Endothelial cell of umbilical vein (primary cell): ENCODE results near the gene TEC. TPM values are rescaled to one million over a fixed set of nuclear protein-coding genes. Genes with fewer than 3 reads are reported as not detected.

Experiments used
- BruUV-seq: library from RNA; stranded (reverse); fragments of 400-500 nt; replicated peaks from 2 replicates; lab custom pipeline; 2021; lab: Mats Ljungman, UMichigan
- CTCF ChIA-PET: fragments of 300-600, 350-600 bp; sonication (Branson Sonifier 250); formaldehyde crosslinking; loops from one replicate; lab custom pipeline; 2021; ENCODE audit warnings: antibody characterized with exemption, inconsistent platforms; lab: Charles Lee
- POLR2A ChIA-PET: fragments of 300-600, 350-600 bp; sonication (Branson Sonifier 250); formaldehyde crosslinking; loops from one replicate; lab custom pipeline; 2021; ENCODE audit warnings: antibody characterized with exemption, inconsistent platforms; lab: Charles Lee
- DNase-seq: peaks from one replicate; pipeline ENCODE4 v3.0.0-alpha.2; 2011; ENCODE audit warnings: low read depth, low spot score
- FAIRE-seq: peaks from 2 replicates; lab custom pipeline; 2011; peaks lifted over from hg19 to GRCh38; lab: Jason Lieb, UNC
- H2AFZ ChIP-seq: 2 replicates; pipeline ENCODE4 v1.6.0; 2012; ENCODE audit warnings: low read depth, low read length, control low read depth, inconsistent platforms
- H3K27ac ChIP-seq: 2 replicates; pipeline ENCODE4 v1.5.1; 2011; ENCODE audit warnings: low read depth, mild to moderate bottlenecking, control low read depth, low read length, moderate library complexity; ENCODE audit not compliant: insufficient read depth
- H3K27me3 ChIP-seq, 2 experiments: 2 replicates each; pipeline versions ENCODE4 v1.6.0 to v1.6.1; 2011; ENCODE audit warnings: low read length in 2 of 2, mixed read lengths in 1 of 2; ENCODE audit not compliant: control insufficient read depth in 2 of 2, insufficient read depth in 2 of 2
- H3K36me3 ChIP-seq, 2 experiments: 2 replicates in 1 of 2; 3 replicates in 1 of 2; pipeline ENCODE4 v1.5.1; 2011; ENCODE audit warnings: low read length in 2 of 2, mild to moderate bottlenecking in 1 of 2, moderate library complexity in 1 of 2; ENCODE audit not compliant: control insufficient read depth in 2 of 2, insufficient read depth in 2 of 2; ENCODE audit errors: extremely low read depth in 1 of 2
- H3K4me1 ChIP-seq: 3 replicates; pipeline ENCODE4 v1.5.1; 2011; ENCODE audit warnings: mild to moderate bottlenecking, low read length; ENCODE audit not compliant: control insufficient read depth, insufficient read depth; ENCODE audit errors: extremely low read depth
- H3K4me2 ChIP-seq: 2 replicates; pipeline ENCODE4 v1.6.1; 2011; ENCODE audit warnings: low read length, control low read depth, mixed read lengths; ENCODE audit not compliant: insufficient read depth
- H3K4me3 ChIP-seq, 3 experiments: fragments of 200-600 bp in 1 of 3; sonication (generic), shearing (Covaris generic) in 1 of 3; replicated peaks in 1 of 3; 2 replicates each; pipeline ENCODE4 v1.5.1; 2011 to 2016; ENCODE audit warnings: control low read depth in 3 of 3, low read length in 3 of 3, mild to moderate bottlenecking in 2 of 3, inconsistent platforms in 1 of 3, low read depth in 1 of 3, moderate library complexity in 1 of 3; ENCODE audit not compliant: insufficient read depth in 1 of 3
- H3K79me2 ChIP-seq: 2 replicates; pipeline ENCODE4 v1.6.0; 2012; ENCODE audit warnings: low read length, inconsistent platforms; ENCODE audit not compliant: control insufficient read depth, insufficient read depth
- H3K9ac ChIP-seq: replicated peaks from 2 replicates; pipeline ENCODE3; 2011; ENCODE audit warnings: low read length, control low read depth; ENCODE audit not compliant: insufficient read depth; ENCODE audit errors: extremely low read depth
- H3K9me1 ChIP-seq: replicated peaks from 3 replicates; pipeline ENCODE4 v1.6.0; 2011; ENCODE audit warnings: mild to moderate bottlenecking, low read length; ENCODE audit not compliant: control insufficient read depth, insufficient read depth; ENCODE audit errors: extremely low read depth
- H3K9me3 ChIP-seq: replicated peaks from 2 replicates; pipeline ENCODE4 v1.5.1; 2012; ENCODE audit warnings: low read length, inconsistent platforms; ENCODE audit not compliant: control insufficient read depth, insufficient read depth
- H4K20me1 ChIP-seq: replicated peaks from 2 replicates; pipeline ENCODE3; 2011; ENCODE audit warnings: mild to moderate bottlenecking, low read length; ENCODE audit not compliant: control insufficient read depth, insufficient read depth; ENCODE audit errors: extremely low read depth
- EZH2 ChIP-seq: IDR thresholded peaks from 2 replicates; pipeline ENCODE4 v1.6.1; 2012; ENCODE audit warnings: borderline replicate concordance, low read depth, mild to moderate bottlenecking, moderate library complexity, low read length, inconsistent platforms; ENCODE audit not compliant: severe bottlenecking
- FOS ChIP-seq: IDR thresholded peaks from 2 replicates; pipeline ENCODE4 v1.6.1; 2011; ENCODE audit warnings: mild to moderate bottlenecking, low read length, moderate library complexity, borderline replicate concordance; ENCODE audit not compliant: insufficient read depth
- GATA2 ChIP-seq: IDR thresholded peaks from 2 replicates; pipeline ENCODE4 v1.7.0; 2011; ENCODE audit warnings: low read depth, mild to moderate bottlenecking, moderate library complexity, mixed read lengths, low read length; ENCODE audit not compliant: insufficient read length, insufficient read depth
- JUN ChIP-seq: IDR thresholded peaks from 2 replicates; pipeline ENCODE4 v1.6.1; 2011; ENCODE audit warnings: borderline replicate concordance, low read depth; ENCODE audit not compliant: insufficient read length, insufficient read depth
- POLR2A ChIP-seq: IDR thresholded peaks from 2 replicates; pipeline ENCODE4 v1.6.1; 2012; ENCODE audit warnings: low read depth, mild to moderate bottlenecking, control low read depth, low read length
- POLR2AphosphoS5 ChIP-seq: IDR thresholded peaks from 2 replicates; pipeline ENCODE4 v1.6.1; 2012; ENCODE audit warnings: low read depth, mild to moderate bottlenecking, control low read depth, low read length, moderate library complexity; ENCODE audit not compliant: insufficient read depth
- dilution Hi-C: fragments of 300-500 bp; cut with MboI; formaldehyde crosslinking; loops from one replicate; pipeline ENCODE4 v1.15.0; 2019; ENCODE audit warnings: low sequenced_read_pairs; ENCODE audit not compliant: extremely low pct_ligation_motif_present
- intact Hi-C: fragments of 100-400 bp; cut with micrococcal nuclease; formaldehyde crosslinking; loops from one replicate; pipeline ENCODE4 v1.10.0; 2022
- polyA plus RNA-seq, 4 experiments: library from polyadenylated mRNA; depleted of rRNA in 3 of 4; stranded (reverse) in 3 of 4; unstranded in 1 of 4; fragments of >200 nt; gene quantifications; 2 replicates each; pipeline versions ENCODE4 v1.2.1 to v1.2.3, GENCODE V29; 2011 to 2012; ENCODE audit warnings: missing spikeins in 1 of 4
- total RNA-seq: library from RNA; stranded (reverse); gene quantifications from 2 replicates; pipeline ENCODE4 v1.2.3, GENCODE V29; 2021
- TF ChIP-seq, protein P1 (sequence below), 2 donors: IDR thresholded peaks; 1 replicate in 1 of 2; 2 replicates in 1 of 2; pipeline ENCODE4 v1.5.1; 2011; ENCODE audit warnings: low read length in 2 of 2, mild to moderate bottlenecking in 2 of 2, moderate library complexity in 2 of 2, control low read depth in 1 of 2, inconsistent platforms in 1 of 2, low read depth in 1 of 2; ENCODE audit not compliant: insufficient read depth in 1 of 2; ENCODE audit errors: extremely low read depth in 1 of 2

The TEC gene
- total and polyA plus RNA-seq, 2 donors (not counting 3 experiments of a cell fraction or from before 2014, with no cell fraction given), result 0.08 to 0.86 TPM

DNA sequence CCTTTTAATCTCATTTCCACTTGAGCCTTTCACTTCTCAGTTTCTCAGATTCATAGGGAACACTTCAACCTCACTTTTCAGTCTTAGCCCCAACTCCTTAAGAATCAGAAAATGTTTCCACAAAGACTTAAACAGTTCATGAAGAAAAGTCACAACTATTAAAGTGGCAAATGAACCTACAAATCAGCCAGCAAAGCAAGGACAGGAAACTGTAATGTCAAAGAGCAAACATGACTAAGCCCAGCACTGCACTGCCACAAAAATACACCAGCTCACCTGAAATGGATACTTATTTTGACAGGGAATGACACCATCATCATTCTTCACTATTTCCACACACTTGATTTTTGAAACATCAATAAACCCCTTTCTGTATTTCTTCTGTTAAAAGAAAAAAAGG lies 93.8 kb downstream of the TEC start:
- BruUV-seq, result no TSS peak
- dilution Hi-C loops, result no loop called here
- H3K4me1 ChIP-seq, result peaks cover 7% of the 10 kb centered on the region
- intact Hi-C loops, result no loop called here
- H3K27me3 ChIP-seq, result no peaks in the 10 kb centered on the region
- no peaks in the 10 kb centered on the region for H3K79me2 ChIP-seq
- TF ChIP-seq POLR2A (no peak), EZH2 (no peak), JUN (peak; percentile 16), FOS (peak; percentile 43)
- TF ChIP-seq, protein P1, sequence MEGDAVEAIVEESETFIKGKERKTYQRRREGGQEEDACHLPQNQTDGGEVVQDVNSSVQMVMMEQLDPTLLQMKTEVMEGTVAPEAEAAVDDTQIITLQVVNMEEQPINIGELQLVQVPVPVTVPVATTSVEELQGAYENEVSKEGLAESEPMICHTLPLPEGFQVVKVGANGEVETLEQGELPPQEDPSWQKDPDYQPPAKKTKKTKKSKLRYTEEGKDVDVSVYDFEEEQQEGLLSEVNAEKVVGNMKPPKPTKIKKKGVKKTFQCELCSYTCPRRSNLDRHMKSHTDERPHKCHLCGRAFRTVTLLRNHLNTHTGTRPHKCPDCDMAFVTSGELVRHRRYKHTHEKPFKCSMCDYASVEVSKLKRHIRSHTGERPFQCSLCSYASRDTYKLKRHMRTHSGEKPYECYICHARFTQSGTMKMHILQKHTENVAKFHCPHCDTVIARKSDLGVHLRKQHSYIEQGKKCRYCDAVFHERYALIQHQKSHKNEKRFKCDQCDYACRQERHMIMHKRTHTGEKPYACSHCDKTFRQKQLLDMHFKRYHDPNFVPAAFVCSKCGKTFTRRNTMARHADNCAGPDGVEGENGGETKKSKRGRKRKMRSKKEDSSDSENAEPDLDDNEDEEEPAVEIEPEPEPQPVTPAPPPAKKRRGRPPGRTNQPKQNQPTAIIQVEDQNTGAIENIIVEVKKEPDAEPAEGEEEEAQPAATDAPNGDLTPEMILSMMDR (IDR thresholded peaks at IDR 0.05; ENCODE audit: extremely low read depth in 1 of 2, insufficient read depth in 1 of 2, low read depth in 1 of 2, low read length in 2 of 2), result no peak
- DNase-seq (peak; percentile 36), FAIRE-seq (peak; percentile 46)
- POLR2A ChIA-PET, result no interaction called here
- no peaks in the 10 kb centered on the region for H3K36me3 ChIP-seq
- H3K4me2 ChIP-seq, result no peak overlapping the region
- H4K20me1 ChIP-seq, result no peaks in the 10 kb centered on the region
- CTCF ChIA-PET, result no interaction called here
- H3K4me3 ChIP-seq, result no peak overlapping the region
- H3K9me1 ChIP-seq, result no peaks in the 10 kb centered on the region
- no peaks in the 10 kb centered on the region for H3K9me3 ChIP-seq
- H2AFZ ChIP-seq, result no peak overlapping the region
- H3K9ac ChIP-seq, result no peak overlapping the region
- H3K27ac ChIP-seq, result no peak overlapping the region

DNA sequence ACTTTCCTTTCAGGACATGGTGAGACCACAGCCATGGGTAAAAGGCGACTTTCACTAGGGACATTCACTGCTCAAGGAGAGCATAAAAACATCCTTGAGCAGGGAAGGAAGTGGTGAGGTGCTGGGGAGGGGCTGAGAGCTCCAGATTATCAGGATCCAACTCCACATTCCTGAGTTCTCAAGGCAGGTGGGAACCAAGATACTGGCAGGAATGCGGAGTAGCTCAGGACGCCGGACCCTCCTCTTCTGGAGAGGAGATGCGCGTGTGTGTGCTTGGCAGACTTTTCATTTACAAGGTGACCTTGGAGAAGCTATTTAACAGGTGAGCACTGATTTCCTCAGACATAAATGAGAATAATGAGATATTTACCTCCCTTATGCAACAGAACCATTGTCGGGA lies 94.3 kb downstream of the TEC start:
- ChIA-PET POLR2A (no interaction called here), CTCF (no interaction called here)
- dilution Hi-C loops (no loop called here), intact Hi-C loops (no loop called here)
- no peak for DNase-seq
- H3K4me1 ChIP-seq, result peaks cover 7% of the 10 kb centered on the region
- no peak overlapping the region for H3K4me3 ChIP-seq
- no peaks in the 10 kb centered on the region for H3K36me3 ChIP-seq
- no peak overlapping the region for H3K27ac ChIP-seq
- no TSS peak for BruUV-seq
- no peak overlapping the region for H3K4me2 ChIP-seq
- no peak overlapping the region for H2AFZ ChIP-seq
- no peaks in the 10 kb centered on the region for H3K27me3 ChIP-seq
- no peaks in the 10 kb centered on the region for H3K9me1 ChIP-seq
- H3K79me2 ChIP-seq, result no peaks in the 10 kb centered on the region
- H3K9me3 ChIP-seq, result no peaks in the 10 kb centered on the region
- no peaks in the 10 kb centered on the region for H4K20me1 ChIP-seq
- TF ChIP-seq GATA2, result no peak
- TF ChIP-seq POLR2AphosphoS5, result no peak
- TF ChIP-seq POLR2A, result no peak
- no peak for TF ChIP-seq EZH2
- H3K9ac ChIP-seq, result no peak overlapping the region
- no peak for FAIRE-seq
